MM.1S (cell line): Measurements from ENCODE around the gene CHI3L1.

ENCODE experiments used
- EZH2 ChIP-seq: fragments of 300-600 bp; sonication (generic); optimal IDR thresholded peaks from 2 replicates; pipeline ENCODE3; 2017; ENCODE audit warnings: low read depth, mild to moderate bottlenecking, antibody characterized with exemption, low read length, mixed read lengths
- EZH2phosphoT487 ChIP-seq: fragments of 300-600 bp; sonication (generic); IDR thresholded peaks from 2 replicates; pipeline ENCODE4 v1.6.1; 2018; ENCODE audit warnings: antibody characterized with exemption, low read length
- TF ChIP-seq, protein P1 (sequence below): fragments of 300-600 bp; sonication (generic); IDR thresholded peaks from 2 replicates; pipeline ENCODE4 v1.5.1; 2016; ENCODE audit warnings: antibody characterized with exemption, low read length, mixed read lengths

DNA sequence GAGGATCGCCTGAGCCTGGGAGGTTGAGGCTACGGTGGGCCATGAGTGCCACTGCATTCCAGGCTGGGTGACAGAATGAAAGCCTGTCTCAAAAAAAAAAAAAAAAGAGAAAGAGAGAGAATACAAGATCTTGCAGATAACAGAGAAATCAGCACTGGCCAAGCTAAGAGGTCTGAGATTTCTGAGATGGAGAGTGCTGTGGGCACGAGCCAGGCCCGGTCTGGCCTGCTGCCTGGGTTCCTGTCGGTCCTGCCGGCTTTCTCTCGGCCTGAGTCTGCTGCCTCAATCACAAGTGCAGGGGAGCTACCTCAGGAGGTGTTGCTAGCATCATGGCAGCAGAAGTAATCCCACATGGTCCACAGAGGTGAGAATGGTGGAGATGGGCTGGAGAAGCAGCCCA is 40.0 kb downstream of the CHI3L1 start:
- TF ChIP-seq EZH2: no peak
- TF ChIP-seq, protein P1, sequence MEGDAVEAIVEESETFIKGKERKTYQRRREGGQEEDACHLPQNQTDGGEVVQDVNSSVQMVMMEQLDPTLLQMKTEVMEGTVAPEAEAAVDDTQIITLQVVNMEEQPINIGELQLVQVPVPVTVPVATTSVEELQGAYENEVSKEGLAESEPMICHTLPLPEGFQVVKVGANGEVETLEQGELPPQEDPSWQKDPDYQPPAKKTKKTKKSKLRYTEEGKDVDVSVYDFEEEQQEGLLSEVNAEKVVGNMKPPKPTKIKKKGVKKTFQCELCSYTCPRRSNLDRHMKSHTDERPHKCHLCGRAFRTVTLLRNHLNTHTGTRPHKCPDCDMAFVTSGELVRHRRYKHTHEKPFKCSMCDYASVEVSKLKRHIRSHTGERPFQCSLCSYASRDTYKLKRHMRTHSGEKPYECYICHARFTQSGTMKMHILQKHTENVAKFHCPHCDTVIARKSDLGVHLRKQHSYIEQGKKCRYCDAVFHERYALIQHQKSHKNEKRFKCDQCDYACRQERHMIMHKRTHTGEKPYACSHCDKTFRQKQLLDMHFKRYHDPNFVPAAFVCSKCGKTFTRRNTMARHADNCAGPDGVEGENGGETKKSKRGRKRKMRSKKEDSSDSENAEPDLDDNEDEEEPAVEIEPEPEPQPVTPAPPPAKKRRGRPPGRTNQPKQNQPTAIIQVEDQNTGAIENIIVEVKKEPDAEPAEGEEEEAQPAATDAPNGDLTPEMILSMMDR: no peak
- no peak for TF ChIP-seq EZH2phosphoT487
